Measurements from ENCODE around the gene PTP4A2.

The PTP4A2 gene

GRCh38 chr1:31883357-31883942, 54.7 kb downstream of the PTP4A2 start:
- no peak for DNase-seq

GRCh38 chr1:31881688-31882000, 56.5 kb downstream of the PTP4A2 start:
- no peak for DNase-seq

- DNase-seq = no peak
These were observed 57.0 kb downstream of the PTP4A2 start for GRCh38 chr1:31880957-31881687.

- no peak for DNase-seq
These were observed 58.1 kb downstream of the PTP4A2 start for GRCh38 chr1:31879981-31880608.

GRCh38 chr1:31878058-31878457, 60.1 kb downstream of the PTP4A2 start:
- DNase-seq = no peak

GRCh38 chr1:31877544-31877943, 60.6 kb downstream of the PTP4A2 start:
- no peak for DNase-seq

GRCh38 chr1:31875636-31876236, 62.4 kb downstream of the PTP4A2 start:
- DNase-seq = no peak

GRCh38 chr1:31874942-31875341, 63.2 kb downstream of the PTP4A2 start:
- no peak for DNase-seq

- no peak for DNase-seq
These were observed 65.2 kb downstream of the PTP4A2 start for GRCh38 chr1:31872658-31873636.

GRCh38 chr1:31871703-31872102, 66.5 kb downstream of the PTP4A2 start:
- DNase-seq = no peak

- DNase-seq = no peak
These were observed 68.0 kb downstream of the PTP4A2 start for GRCh38 chr1:31870086-31870736.

- no peak for DNase-seq
These were observed 68.7 kb downstream of the PTP4A2 start for GRCh38 chr1:31869449-31869848.

- DNase-seq = no peak
These were observed 69.3 kb downstream of the PTP4A2 start for GRCh38 chr1:31868862-31869261.

GRCh38 chr1:31867546-31867945, 70.6 kb downstream of the PTP4A2 start:
- DNase-seq = no peak

- no peak for DNase-seq
These were observed 71.6 kb downstream of the PTP4A2 start for GRCh38 chr1:31866450-31867032.

- DNase-seq = no peak
These were observed 72.3 kb downstream of the PTP4A2 start for GRCh38 chr1:31865728-31866449.

- no peak for DNase-seq
These were observed 76.1 kb downstream of the PTP4A2 start for GRCh38 chr1:31862071-31862470.

- no peak for DNase-seq
These were observed 76.8 kb downstream of the PTP4A2 start for GRCh38 chr1:31861346-31861745.

GRCh38 chr1:31860581-31860980, 77.6 kb downstream of the PTP4A2 start:
- no peak for DNase-seq

GRCh38 chr1:31859719-31860118, 78.4 kb downstream of the PTP4A2 start:
- no peak for DNase-seq

- DNase-seq = no peak
These were observed 79.1 kb downstream of the PTP4A2 start for GRCh38 chr1:31859044-31859443.
